HG03442 (cell line): ENCODE results near the gene IGFBPL1.
"Not testable (repeated sequence)": the region's sequence is repeated elsewhere in the genome, so short reads cannot be mapped to it uniquely, and the experiment has no call there.

Source experiments
- ATAC-seq: cut with Tn5 transposase; IDR thresholded peaks from one replicate; pipeline ENCODE4 v1.9.1; 2021; ENCODE audit warnings: mild to moderate bottlenecking, moderate library complexity; ENCODE audit not compliant: unreplicated experiment

Gene IGFBPL1

DNA sequence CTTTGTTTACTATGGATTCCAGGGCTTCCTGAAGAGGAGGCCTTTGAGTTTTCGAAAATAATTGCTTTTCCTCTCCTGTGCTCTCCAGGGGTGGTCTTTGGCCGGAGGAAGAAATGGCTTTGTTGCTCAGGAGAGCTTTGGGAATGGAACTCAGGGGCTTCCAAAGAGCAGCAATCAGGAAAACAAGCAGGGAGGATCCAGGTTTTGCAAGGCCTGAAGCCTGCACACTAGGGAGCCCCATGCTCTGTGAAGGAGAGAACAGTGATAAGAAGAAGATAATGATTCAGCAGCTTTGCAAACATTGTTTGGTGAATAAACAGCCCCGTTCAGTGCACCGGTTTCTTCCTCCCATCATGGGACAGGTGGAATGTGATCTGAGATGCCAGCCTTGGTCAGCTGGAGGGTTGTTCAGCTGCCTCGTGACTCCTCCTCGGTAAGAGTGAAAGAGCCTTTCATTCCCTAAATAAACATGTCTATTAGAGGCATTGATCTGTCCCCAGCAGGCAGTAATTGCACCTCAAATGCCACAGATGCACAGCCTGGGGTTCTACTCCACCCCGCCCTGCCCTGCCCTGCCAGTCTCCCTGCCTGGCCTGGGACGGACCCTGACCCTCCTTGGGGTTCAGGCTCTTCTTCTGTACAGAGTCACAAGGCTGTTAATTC is 43.3 kb downstream of the IGFBPL1 start:
- ATAC-seq: no peak

DNA sequence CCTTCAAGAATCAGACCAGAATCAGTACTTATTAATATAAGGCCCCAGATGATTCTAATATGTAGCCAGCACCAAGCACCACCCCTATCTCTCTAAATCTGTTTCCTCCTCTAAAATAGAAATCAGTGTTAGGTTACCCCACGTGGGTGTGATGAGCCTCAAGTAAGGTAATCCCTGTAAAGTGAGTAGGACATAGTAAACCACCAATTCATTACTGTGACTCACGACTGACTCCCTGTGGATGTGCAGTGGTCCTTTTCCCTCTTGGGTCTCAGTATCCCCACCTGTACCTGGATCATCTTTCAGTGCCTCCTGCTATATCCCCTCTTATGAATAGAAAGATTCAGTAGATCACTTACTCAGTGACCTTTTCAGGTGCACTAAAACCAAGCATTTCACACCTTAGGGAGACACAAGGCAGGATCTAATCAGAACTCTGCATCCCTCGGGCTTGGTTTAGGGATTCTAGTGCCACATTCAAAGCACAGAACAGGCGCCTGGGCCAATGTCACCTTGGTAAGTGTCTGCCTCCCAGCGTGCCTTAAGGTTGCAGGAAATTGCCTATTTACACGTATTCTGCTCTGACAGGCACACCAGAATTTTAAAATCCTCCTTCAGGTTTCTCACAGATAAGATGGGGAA is 43.9 kb downstream of the IGFBPL1 start:
- ATAC-seq: no peak

DNA sequence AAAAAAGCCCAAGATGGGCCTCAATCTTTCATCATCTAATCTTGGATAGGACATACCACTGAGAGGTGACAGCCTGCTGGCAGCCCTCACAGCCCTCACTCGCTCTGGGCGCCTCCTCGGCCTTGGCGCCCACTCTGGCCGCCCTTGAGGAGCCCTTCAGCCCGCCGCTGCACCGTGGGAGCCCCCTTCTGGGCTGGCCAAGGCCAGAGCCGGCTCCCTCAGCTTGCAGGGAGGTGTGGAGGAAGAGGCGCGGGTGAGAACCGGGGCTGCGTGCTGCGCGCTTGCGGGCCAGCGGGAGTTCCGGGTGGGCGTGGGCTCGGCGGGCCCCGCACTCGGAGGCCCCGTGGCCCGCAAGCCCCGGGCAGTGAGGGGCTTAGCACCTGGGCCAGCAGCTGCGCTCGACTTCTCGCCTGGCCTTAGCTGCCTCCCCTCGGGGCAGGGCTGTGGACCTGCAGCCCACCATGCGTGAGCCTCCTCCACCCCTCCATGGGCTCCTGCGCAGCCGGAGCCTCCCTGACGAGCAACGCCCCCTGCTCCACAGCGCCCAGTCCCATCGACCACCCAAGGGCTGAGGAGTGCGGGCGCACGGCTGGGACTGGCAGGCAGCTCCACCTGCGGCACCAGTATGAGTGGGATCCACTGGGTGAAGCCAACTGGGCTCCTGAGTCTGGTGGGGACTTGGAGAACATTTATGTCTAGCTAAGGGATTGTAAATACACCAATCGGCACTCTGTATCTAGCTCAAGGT is 46.7 kb downstream of the IGFBPL1 start:
- ATAC-seq: not testable (repeated sequence)

DNA sequence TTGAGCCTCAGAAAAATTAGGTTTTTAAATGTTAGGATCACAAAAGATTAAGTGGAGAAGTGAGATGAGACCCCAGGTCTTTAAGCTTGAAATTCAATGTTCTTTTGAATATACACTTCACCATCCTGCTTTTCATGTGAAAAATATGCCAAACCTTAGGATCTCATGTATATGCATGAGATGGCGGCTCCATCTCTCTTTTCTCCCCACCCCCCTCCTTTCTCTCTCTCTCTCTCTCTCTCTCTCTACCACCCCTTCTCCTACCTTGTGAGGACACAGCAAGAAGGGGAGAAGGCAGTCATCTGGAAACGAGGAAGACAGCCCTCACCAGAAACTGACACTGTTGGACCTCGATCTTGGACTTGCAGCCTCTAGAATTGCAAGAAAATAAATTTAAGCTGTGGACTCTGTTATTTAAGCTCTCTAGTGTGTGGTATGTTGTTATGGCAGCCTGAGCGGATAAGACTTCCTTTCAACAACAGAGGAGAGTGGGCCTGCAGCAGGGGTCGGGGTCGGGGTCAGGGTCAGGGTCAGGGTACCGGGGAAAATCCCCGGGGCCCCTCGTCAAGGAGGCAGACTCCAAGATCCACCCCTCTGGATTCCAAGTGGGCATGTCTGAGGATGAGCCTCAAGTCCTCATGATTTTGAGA is 48.1 kb downstream of the IGFBPL1 start:
- no peak for ATAC-seq

DNA sequence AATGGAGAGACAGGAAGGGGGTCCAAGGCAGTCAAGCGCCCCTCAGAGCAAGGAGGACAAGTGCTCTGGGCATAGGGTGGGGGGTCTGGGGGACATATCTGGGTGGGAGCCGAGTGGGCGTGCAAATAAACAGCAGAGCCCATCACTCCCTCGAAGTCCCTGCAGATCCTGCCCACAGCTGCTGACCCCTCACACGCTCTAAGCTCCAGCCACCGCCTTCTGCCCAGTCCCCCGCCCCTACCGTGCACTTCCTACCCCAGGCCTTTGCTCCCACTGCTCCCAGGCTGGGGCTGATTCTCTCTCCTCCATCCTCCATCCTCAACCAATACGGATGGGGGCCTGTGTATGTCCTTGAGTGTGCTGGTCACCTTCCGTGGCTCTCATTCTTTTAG is 48.7 kb downstream of the IGFBPL1 start:
- ATAC-seq: no peak

DNA sequence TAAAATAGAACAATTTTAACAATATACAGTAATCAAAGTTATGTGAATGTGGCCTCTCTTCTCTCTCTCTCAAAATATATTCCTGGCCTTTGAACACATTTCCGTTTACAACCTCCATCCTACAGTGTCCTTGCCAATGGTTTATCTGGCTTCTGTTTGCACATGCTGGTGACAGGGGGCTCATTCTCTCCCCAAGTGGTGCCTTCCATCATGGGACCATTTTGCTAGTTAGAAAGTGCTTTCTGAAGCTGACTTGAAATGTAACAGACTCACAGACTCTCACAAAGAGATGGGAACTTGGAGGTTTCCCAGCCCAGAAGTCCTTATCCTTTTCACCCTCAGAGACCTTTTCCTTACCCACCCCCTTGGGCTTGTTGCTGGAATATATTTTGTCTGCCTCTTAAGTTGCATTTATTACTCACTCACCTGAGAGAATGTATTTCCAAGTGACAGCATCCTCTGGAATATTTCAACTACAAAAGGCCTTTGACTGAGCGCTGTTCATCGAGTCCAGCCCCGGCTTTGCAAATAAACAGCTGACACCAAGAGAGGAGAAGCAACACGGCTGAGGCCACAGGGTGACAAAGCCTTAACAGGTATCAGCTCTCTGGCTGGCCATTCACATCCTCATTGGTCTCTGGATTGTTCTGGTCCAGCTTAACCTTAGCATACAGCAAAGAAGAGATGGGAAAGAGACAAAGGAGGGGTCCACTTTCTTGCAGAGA is 49.2 kb downstream of the IGFBPL1 start:
- no peak for ATAC-seq

DNA sequence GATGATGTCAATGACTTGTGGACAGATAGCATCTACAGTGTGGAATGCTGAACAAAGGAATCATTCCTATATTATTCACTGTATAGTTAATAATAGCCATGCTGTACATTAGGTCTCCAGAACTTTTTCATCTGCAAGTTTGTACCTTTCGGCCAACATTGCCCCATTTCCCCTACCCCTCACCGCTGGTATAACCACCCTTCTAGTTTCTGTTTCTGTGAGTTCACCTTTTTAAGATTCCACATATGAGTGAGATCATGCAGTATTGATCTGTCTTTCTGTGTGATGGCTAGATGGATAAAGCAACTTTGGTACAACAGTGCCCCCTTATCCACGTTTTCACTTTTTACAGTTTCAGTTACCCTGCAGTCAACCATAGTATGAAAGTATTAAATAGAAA is 50.6 kb downstream of the IGFBPL1 start:
- ATAC-seq: no peak

DNA sequence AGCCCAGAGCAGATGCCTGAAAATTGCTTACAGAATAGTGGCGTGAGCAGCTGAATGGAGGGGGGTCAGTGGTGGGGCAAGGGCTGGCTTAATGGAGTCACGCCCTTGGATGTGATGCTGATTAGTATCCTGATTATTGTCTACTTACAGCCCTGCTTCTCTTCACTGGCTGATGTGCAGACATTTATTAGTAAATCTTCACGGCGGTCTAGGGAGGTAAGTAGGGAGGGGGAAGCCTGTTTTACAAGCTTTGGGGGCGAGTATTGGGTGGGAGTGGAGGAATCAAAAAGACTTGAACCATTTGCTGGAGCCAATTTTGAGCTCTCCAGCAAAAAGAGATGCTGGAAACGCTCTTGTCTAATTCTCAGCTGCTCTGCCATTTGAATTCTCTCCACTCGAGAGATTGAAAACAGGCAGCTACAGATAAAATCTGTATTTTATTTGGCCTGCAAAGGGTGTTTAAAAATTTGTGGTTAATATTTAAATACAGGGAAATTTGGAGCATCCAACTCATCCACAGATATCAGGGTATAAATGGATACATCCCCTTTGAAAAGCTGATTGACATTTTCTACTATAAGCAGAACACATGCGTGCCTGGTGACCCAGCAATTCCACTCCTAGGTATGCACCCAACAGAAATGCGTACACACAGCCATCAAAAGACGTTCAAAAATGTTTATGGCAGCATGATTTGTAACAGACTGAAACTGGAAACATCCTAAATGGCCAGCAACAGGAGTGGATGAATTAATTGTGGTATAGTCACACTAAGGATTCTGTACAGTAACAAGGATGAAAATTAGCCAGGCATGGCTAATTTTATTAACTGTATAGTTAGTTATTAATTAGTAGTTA is 51.3 kb downstream of the IGFBPL1 start:
- ATAC-seq: no peak

DNA sequence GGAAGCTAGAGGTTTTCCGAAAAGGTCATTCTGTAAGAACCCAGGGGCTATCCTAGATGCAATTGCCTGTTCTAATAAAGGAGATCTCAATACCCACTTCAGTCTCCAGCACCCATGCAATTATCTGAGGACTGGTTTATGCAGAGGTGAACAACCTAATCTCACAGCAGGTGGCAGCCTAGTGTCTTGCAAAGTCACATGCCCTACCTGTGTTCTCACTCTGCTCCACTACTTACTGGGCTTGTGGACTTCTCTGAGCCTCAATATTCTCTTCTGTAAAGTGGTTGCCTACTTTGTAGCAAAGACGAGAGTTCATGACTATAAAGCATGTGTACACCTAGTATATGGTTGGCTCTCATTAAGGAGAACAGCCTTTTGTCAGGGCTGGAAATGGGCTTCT is 52.8 kb downstream of the IGFBPL1 start:
- ATAC-seq: peak; percentile 58

DNA sequence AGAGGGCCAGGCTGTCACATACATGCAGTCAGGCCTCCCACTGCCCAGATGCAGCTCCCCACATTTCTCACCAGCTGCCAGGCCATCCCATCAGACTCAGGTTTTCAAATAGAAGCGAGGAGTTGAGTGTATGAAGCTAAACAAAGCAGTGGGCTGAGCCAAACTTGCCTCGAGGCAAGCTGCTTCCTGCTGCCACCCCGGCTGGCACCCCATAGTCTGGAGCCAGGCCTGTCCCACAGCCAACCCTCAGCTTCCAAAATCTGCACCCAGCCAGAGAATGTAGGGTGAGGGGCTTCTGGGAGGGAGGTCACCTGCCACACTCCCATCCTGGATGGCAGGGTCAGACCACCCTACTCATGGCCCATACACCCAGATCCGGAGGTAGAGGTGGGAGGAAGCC is 54.1 kb downstream of the IGFBPL1 start:
- ATAC-seq: no peak

DNA sequence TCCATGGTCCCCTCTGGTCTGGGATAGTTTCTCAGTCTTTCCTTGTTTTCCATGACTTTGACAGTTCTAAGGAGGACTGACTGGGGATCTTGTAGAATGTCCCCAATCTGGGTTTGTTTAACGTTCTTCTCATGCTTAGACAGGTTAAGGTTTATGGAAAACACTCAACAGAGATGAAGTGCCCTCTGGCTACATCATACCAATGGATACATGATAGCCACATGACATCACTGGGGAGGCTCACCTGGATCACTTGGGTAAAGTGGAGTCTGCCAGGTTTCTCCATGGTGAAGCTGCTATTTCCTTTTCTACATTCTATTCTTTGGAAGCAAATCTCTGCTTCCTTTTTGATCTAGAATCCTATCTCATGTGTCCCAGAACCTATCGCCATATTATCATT is 55.5 kb downstream of the IGFBPL1 start:
- ATAC-seq: no peak

DNA sequence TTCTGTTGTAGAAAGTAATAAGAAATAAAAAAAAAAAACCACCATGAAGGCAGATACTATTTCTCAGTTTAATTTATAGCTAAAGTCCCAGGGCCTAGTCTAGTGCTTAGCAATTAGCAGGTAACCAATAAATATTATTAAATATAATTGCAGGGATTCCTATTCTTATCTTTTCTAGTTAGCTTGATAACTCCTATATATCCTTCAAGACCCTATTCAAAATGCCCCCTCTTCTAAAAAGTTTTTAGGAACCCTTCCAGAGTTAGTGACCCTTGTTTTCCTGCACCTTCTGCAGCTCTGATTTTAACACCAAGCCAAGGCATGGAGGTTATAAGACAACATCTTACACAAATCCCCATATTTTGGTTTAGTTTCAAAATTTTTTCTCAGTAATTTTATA is 56.4 kb downstream of the IGFBPL1 start:
- no peak for ATAC-seq

DNA sequence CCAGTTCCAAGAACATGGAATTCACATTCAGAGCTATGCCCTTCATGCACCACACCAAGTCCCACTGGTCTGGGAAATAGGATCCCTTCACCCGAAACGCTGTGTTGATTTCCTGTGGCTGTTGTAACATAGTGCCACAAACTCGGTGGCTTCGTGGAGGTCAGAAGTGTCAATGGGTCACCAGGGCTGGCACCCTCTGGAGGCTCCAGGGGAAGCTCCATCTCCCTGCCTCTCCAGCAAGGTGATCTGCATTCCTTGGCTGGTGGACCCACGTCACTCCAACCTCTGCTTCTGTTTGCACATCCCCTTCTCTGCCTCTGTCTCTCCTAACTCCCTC is 60.7 kb downstream of the IGFBPL1 start:
- ATAC-seq: no peak

DNA sequence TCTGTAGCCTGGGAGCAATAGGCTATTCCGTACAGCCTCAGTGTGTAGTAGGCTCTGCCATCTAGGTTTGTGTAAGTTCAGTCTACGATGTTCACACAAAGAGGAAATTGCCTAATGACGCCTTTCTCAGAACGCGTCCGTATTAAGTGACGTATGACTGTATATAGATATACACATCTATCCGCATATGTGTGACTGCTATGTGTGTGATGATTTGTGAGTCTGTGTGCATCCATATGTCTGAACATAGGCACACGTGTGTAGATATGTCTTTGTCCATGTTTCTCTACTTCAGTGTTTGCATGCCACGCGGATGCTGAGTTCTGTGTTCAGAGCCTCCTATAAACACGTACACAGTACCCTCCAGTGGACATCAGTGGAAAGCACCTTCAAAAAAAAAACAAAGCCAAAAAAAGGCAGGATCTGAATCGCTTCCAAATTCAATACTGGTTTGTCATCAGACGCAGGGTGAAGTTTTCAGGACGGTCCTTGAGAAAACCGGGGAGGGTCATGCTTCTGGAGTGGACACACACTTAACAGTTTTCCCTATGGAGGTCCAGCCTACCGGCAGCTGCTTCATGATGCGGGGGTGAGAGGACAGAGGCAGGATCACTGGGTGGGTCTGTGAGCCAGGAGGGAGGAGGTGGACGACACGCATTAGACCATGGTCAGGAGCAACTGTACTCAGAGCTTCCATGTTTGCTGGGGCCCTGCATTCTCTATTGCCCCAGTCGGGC is 61.2 kb downstream of the IGFBPL1 start:
- no peak for ATAC-seq

DNA sequence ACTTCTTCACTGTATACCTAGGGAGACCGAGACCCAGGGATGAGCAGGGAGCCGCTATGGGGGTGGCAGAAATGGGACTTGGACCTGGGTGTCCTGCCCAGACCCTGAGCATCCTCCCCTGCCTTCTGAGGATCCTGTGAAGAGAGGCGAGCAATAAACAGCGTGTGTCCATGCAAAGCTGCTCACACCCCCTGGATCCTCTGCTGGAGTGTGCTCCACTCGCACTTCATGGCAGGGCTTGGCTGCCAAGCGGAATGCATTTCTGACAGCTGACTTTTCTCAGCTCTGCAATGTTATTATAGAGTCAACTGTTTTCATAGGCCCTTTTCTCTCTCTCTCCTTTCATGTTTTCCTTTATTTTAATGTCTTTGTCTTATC is 62.8 kb downstream of the IGFBPL1 start:
- ATAC-seq: no peak

DNA sequence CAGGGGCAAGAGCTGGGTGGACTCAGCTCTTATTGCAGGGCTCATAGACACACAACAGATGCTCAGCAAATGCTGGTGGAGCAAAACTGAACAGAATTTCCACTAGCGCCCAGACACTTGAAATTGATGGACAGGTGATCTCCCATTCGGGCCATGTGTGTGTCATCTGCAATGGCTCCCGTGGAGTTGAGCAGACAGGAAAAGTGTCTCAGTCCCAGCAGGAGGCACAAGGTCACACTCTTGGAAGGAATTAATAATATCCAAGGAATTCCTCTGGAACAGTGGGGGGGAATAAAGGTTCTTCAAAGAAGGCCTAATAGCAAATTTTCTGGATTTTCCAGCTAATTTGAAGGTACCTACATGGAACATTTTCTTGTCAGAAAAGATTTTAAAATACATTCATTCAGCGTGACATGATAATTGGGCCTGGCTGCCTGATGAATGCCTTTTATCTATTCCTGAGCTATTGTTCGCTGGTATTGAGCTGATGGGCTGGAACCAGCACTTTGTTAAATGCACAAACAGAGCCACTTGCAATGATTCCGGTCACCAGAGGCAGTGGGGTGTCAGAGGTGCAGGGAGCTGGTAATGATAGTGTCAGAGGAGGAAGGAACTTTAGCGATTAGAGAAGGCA is 63.3 kb downstream of the IGFBPL1 start:
- ATAC-seq: no peak

DNA sequence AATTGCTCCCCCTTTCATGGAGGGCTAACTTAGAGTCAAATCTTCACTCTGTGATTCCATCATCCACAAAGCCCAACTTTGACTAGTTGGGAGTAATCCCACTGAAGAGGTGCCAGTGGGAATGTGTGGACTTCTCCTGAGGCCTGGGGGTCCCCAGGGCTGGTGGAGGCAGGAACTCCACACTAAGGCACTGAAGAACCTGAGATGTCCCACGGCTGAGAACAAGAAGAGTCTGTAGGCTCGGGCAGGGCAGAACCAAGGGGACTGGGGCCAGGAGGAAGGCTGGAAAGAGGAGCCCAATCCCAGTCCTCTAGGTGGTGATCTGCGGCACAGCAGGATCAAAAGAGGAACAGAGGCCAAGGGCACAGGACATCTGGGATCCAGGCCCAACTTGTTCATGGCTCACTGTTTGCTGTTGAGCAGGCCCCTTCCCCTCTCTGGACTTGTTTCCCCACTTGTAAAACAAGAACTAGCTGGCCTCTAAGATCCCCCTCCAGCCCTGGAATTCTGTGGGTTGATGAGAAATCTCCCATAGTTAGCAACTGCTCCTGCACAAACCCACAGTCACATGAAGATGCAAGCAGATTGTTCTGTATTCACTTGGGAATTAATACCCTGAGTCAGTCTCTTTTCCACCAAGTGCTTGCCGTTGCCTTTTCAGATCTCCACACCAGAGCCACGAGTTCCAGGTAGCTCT is 64.4 kb downstream of the IGFBPL1 start:
- ATAC-seq: no peak

DNA sequence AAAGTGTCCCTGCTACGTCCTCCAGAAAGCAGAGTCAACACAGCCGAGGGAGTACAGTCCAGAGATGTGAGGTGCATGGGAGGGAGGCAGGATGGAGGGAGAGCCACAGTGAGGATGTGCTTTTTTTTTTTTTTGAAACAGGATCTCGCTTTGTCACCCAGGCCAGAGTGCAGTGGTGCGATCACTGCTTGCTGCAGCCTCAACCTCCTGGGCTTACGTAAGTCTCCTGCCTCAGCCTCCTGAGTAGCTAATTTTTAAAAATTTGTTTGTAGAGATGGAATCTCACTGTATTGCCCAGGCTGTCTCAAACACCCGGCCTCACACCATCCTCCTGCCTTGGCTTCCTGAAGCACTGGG is 65.0 kb downstream of the IGFBPL1 start:
- ATAC-seq: no peak
